Glutamatergic neuron (in vitro differentiated cells): ENCODE data around the gene PLEK2. TPM values are rescaled to one million over a fixed set of nuclear protein-coding genes. Genes with fewer than 3 reads are reported as not detected.

Experiments
- DNase-seq: peaks from one replicate; pipeline ENCODE4 v3.0.0; 2022
- H3K27ac Mint-ChIP-seq: one replicate; pipeline ENCODE4 v1.8.0; 2020; ENCODE audit warnings: mild to moderate bottlenecking, mixed read lengths, inconsistent platforms; ENCODE audit not compliant: unreplicated experiment
- H3K27me3 Mint-ChIP-seq: one replicate; pipeline ENCODE4 v1.8.0; 2020; ENCODE audit warnings: mild to moderate bottlenecking, moderate library complexity, mixed read lengths, inconsistent platforms; ENCODE audit not compliant: unreplicated experiment
- H3K36me3 Mint-ChIP-seq: one replicate; pipeline ENCODE4 v1.8.0; 2020; ENCODE audit warnings: mild to moderate bottlenecking, mixed read lengths, inconsistent platforms; ENCODE audit not compliant: unreplicated experiment
- H3K4me1 Mint-ChIP-seq: one replicate; pipeline ENCODE4 v1.8.0; 2020; ENCODE audit warnings: mild to moderate bottlenecking, low read depth, mixed read lengths, inconsistent platforms; ENCODE audit not compliant: unreplicated experiment
- H3K4me3 Mint-ChIP-seq: one replicate; pipeline ENCODE4 v1.8.0; 2020; ENCODE audit warnings: mild to moderate bottlenecking, mixed read lengths, inconsistent platforms; ENCODE audit not compliant: unreplicated experiment
- H3K9me3 Mint-ChIP-seq: one replicate; pipeline ENCODE4 v1.8.0; 2020; ENCODE audit warnings: mild to moderate bottlenecking, moderate library complexity, mixed read lengths, inconsistent platforms; ENCODE audit not compliant: unreplicated experiment
- CTCF ChIP-seq: fragments of 200-600 bp; sonication (generic); IDR thresholded peaks from one replicate; pipeline ENCODE4 v1.5.0; 2021; ENCODE audit not compliant: partially characterized antibody, unreplicated experiment
- total RNA-seq: library from RNA; stranded (reverse); fragmentation: NEBNext Ultra II Directional; extraction: Animal tissue kit (Norgen Biotek cat#: 25700); gene quantifications from one replicate; pipeline ENCODE4 v1.2.1, GENCODE V29; 2021; ENCODE audit not compliant: unreplicated experiment

PLEK2 gene
- total RNA-seq, 1 donor from 2014 or later, result not detected

- Mint-ChIP-seq H3K4me1 (no peaks in the 10 kb centered on the region), H3K27ac (no peak overlapping the region), H3K27me3 (no peaks in the 10 kb centered on the region), H3K4me3 (no peak overlapping the region), H3K36me3 (no peaks in the 10 kb centered on the region), H3K9me3 (no peaks in the 10 kb centered on the region)
- DNase-seq, result no peak
- no peak for TF ChIP-seq CTCF
Measured at GRCh38 chr14:67373347-67373746, 38.6 kb downstream of the PLEK2 start.

- Mint-ChIP-seq H3K4me3 (no peak overlapping the region), H3K9me3 (no peaks in the 10 kb centered on the region), H3K27me3 (no peaks in the 10 kb centered on the region), H3K36me3 (no peaks in the 10 kb centered on the region), H3K27ac (no peak overlapping the region), H3K4me1 (no peaks in the 10 kb centered on the region)
- no peak for TF ChIP-seq CTCF
- DNase-seq, result no peak
Measured at GRCh38 chr14:67372833-67373232, 39.1 kb downstream of the PLEK2 start.

- no peak for TF ChIP-seq CTCF
- Mint-ChIP-seq H3K9me3 (no peaks in the 10 kb centered on the region), H3K4me3 (no peak overlapping the region), H3K36me3 (peaks cover 5% of the 10 kb centered on the region), H3K27ac (no peak overlapping the region), H3K27me3 (no peaks in the 10 kb centered on the region), H3K4me1 (no peaks in the 10 kb centered on the region)
- DNase-seq, result no peak
Measured at GRCh38 chr14:67371247-67372148, 40.5 kb downstream of the PLEK2 start.

GRCh38 chr14:67370830-67371229 lies 41.1 kb downstream of the PLEK2 start:
- no peak overlapping the region for H3K4me3 Mint-ChIP-seq
- no peaks in the 10 kb centered on the region for H3K4me1 Mint-ChIP-seq
- H3K27me3 Mint-ChIP-seq, result no peaks in the 10 kb centered on the region
- no peaks in the 10 kb centered on the region for H3K9me3 Mint-ChIP-seq
- no peak for DNase-seq
- H3K36me3 Mint-ChIP-seq, result peaks cover 6% of the 10 kb centered on the region
- no peak for TF ChIP-seq CTCF
- H3K27ac Mint-ChIP-seq, result no peak overlapping the region

- Mint-ChIP-seq H3K27me3 (no peaks in the 10 kb centered on the region), H3K36me3 (peaks cover 6% of the 10 kb centered on the region), H3K4me1 (peaks cover 5% of the 10 kb centered on the region), H3K27ac (no peak overlapping the region), H3K9me3 (no peaks in the 10 kb centered on the region), H3K4me3 (no peak overlapping the region)
- no peak for TF ChIP-seq CTCF
- DNase-seq, result no peak
Measured at GRCh38 chr14:67365476-67365875, 46.5 kb downstream of the PLEK2 start.
